ENCODE data around the gene UCHL1.
"Not testable (repeated sequence)": the region's sequence is repeated elsewhere in the genome, so short reads cannot be mapped to it uniquely, and the experiment has no call there.

The UCHL1 gene

GRCh38 chr4:41258783-41259182 lies 2.1 kb downstream of the UCHL1 start:
- H3K27me3 Mint-ChIP-seq, result peaks cover 31 to 39% of the 10 kb centered on the region in 2 donors

GRCh38 chr4:41260116-41260733 lies 3.5 kb downstream of the UCHL1 start:
- ATAC-seq (replicated peaks) (no peak), DNase-seq (no peak)
- no peak overlapping the region for H3K4me3 Mint-ChIP-seq
- H3K4me1 Mint-ChIP-seq (ENCODE audit: low read depth in 2 of 2), result no peaks in the 10 kb centered on the region
- H3K9me3 Mint-ChIP-seq, result no peaks in the 10 kb centered on the region
- no peak overlapping the region for H3K27ac Mint-ChIP-seq
- peaks cover 36 to 39% of the 10 kb centered on the region in 2 donors for H3K27me3 Mint-ChIP-seq
- no peaks in the 10 kb centered on the region for H3K36me3 Mint-ChIP-seq (ENCODE audit: insufficient read depth)

More at GRCh38 chr4:41258783-41259182, 2.1 kb downstream of the UCHL1 start:
- H3K27ac Mint-ChIP-seq, result no peak overlapping the region
- no peak for ATAC-seq (replicated peaks)
- H3K4me3 Mint-ChIP-seq, result no peak overlapping the region
- no peaks in the 10 kb centered on the region for H3K4me1 Mint-ChIP-seq (ENCODE audit: low read depth in 2 of 2)
- no peak for DNase-seq
- H3K9me3 Mint-ChIP-seq, result no peaks in the 10 kb centered on the region
- no peaks in the 10 kb centered on the region for H3K36me3 Mint-ChIP-seq (ENCODE audit: insufficient read depth)

GRCh38 chr4:41262198-41262597 lies 5.5 kb downstream of the UCHL1 start:
- Mint-ChIP-seq H3K4me3 (no peak overlapping the region), H3K36me3 (ENCODE audit: insufficient read depth) (no peaks in the 10 kb centered on the region), H3K4me1 (ENCODE audit: low read depth in 2 of 2) (no peaks in the 10 kb centered on the region), H3K9me3 (no peaks in the 10 kb centered on the region), H3K27ac (no peak overlapping the region), H3K27me3 (peaks cover 24 to 26% of the 10 kb centered on the region in 2 donors)
- no peak for ATAC-seq (replicated peaks)
- no peak for DNase-seq

GRCh38 chr4:41264212-41264611 lies 7.5 kb downstream of the UCHL1 start:
- no peak for ATAC-seq (replicated peaks)
- Mint-ChIP-seq H3K27me3 (peaks cover 10 to 13% of the 10 kb centered on the region in 2 donors), H3K9me3 (peaks cover 0 to 2% of the 10 kb centered on the region in 2 donors), H3K27ac (no peak overlapping the region), H3K36me3 (ENCODE audit: insufficient read depth) (no peaks in the 10 kb centered on the region), H3K4me1 (ENCODE audit: low read depth in 2 of 2) (no peaks in the 10 kb centered on the region), H3K4me3 (no peak overlapping the region)
- no peak for DNase-seq

GRCh38 chr4:41267997-41268396 lies 11.3 kb downstream of the UCHL1 start:
- Mint-ChIP-seq H3K4me3 (no peak overlapping the region), H3K36me3 (ENCODE audit: insufficient read depth) (no peaks in the 10 kb centered on the region), H3K27me3 (peaks cover 0 to 6% of the 10 kb centered on the region in 2 donors), H3K4me1 (ENCODE audit: low read depth in 2 of 2) (no peaks in the 10 kb centered on the region), H3K9me3 (peaks cover 0 to 2% of the 10 kb centered on the region in 2 donors), H3K27ac (no peak overlapping the region)
- ATAC-seq (replicated peaks), result no peak
- DNase-seq, result no peak

GRCh38 chr4:41268721-41269517 lies 12.2 kb downstream of the UCHL1 start:
- peaks cover 0 to 11% of the 10 kb centered on the region in 2 donors for H3K27me3 Mint-ChIP-seq

GRCh38 chr4:41269682-41270081 lies 13.0 kb downstream of the UCHL1 start:
- no peak overlapping the region for H3K27ac Mint-ChIP-seq
- ATAC-seq (replicated peaks) (no peak), DNase-seq (no peak)
- peaks cover 0 to 3% of the 10 kb centered on the region in 2 donors for H3K9me3 Mint-ChIP-seq
- H3K4me3 Mint-ChIP-seq, result no peak overlapping the region
- no peaks in the 10 kb centered on the region for H3K4me1 Mint-ChIP-seq (ENCODE audit: low read depth in 2 of 2)
- no peaks in the 10 kb centered on the region for H3K36me3 Mint-ChIP-seq (ENCODE audit: insufficient read depth)
- peaks cover 0 to 7% of the 10 kb centered on the region in 2 donors for H3K27me3 Mint-ChIP-seq

More at GRCh38 chr4:41268721-41269517, 12.2 kb downstream of the UCHL1 start:
- Mint-ChIP-seq H3K4me1 (ENCODE audit: low read depth in 2 of 2) (no peaks in the 10 kb centered on the region), H3K27ac (no peak overlapping the region), H3K4me3 (no peak overlapping the region), H3K36me3 (ENCODE audit: insufficient read depth) (no peaks in the 10 kb centered on the region), H3K9me3 (peaks cover 0 to 3% of the 10 kb centered on the region in 2 donors)
- DNase-seq (no peak), ATAC-seq (replicated peaks) (no peak)

- not testable (repeated sequence) for ATAC-seq (replicated peaks); H3K9me3 Mint-ChIP-seq; H3K4me3 Mint-ChIP-seq; H3K36me3 Mint-ChIP-seq (ENCODE audit: insufficient read depth); H3K27ac Mint-ChIP-seq; H3K4me1 Mint-ChIP-seq (ENCODE audit: low read depth in 2 of 2); DNase-seq
- H3K27me3 Mint-ChIP-seq, result peaks cover 0 to 18% of the 10 kb centered on the region in 2 donors
These were observed 19.2 kb downstream of the UCHL1 start for GRCh38 chr4:41275931-41276330.

GRCh38 chr4:41280010-41280409 lies 23.3 kb downstream of the UCHL1 start:
- DNase-seq, result no peak
- no peaks in the 10 kb centered on the region for H3K36me3 Mint-ChIP-seq (ENCODE audit: insufficient read depth)
- no peak for ATAC-seq (replicated peaks)

GRCh38 chr4:41281038-41281634 lies 24.4 kb downstream of the UCHL1 start:
- Mint-ChIP-seq H3K4me1 (ENCODE audit: low read depth in 2 of 2) (no peaks in the 10 kb centered on the region), H3K27ac (no peak overlapping the region), H3K4me3 (no peak overlapping the region), H3K27me3 (peaks cover 0 to 5% of the 10 kb centered on the region in 2 donors), H3K9me3 (no peaks in the 10 kb centered on the region), H3K36me3 (ENCODE audit: insufficient read depth) (no peaks in the 10 kb centered on the region)
- DNase-seq (peak in 2 of 3 experiments; percentile 2 to 10), ATAC-seq (replicated peaks) (peak; percentile 54)

More at GRCh38 chr4:41280010-41280409, 23.3 kb downstream of the UCHL1 start:
- Mint-ChIP-seq H3K9me3 (no peaks in the 10 kb centered on the region), H3K4me3 (no peak overlapping the region), H3K4me1 (ENCODE audit: low read depth in 2 of 2) (no peaks in the 10 kb centered on the region), H3K27ac (peak overlapping the region in 1 of 2 donors; percentile 69), H3K27me3 (peaks cover 0 to 8% of the 10 kb centered on the region in 2 donors)

GRCh38 chr4:41282366-41282765 lies 25.6 kb downstream of the UCHL1 start:
- H3K9me3 Mint-ChIP-seq, result no peaks in the 10 kb centered on the region
- H3K36me3 Mint-ChIP-seq (ENCODE audit: insufficient read depth), result no peaks in the 10 kb centered on the region

GRCh38 chr4:41285202-41285863 lies 28.6 kb downstream of the UCHL1 start:
- no peaks in the 10 kb centered on the region for H3K4me1 Mint-ChIP-seq (ENCODE audit: low read depth in 2 of 2)
- H3K36me3 Mint-ChIP-seq (ENCODE audit: insufficient read depth), result no peaks in the 10 kb centered on the region
- no peak overlapping the region for H3K27ac Mint-ChIP-seq
- no peak overlapping the region for H3K4me3 Mint-ChIP-seq
- DNase-seq, result no peak
- H3K9me3 Mint-ChIP-seq, result no peaks in the 10 kb centered on the region
- H3K27me3 Mint-ChIP-seq, result no peaks in the 10 kb centered on the region
- no peak for ATAC-seq (replicated peaks)

More at GRCh38 chr4:41282366-41282765, 25.6 kb downstream of the UCHL1 start:
- no peak overlapping the region for H3K27ac Mint-ChIP-seq
- no peaks in the 10 kb centered on the region for H3K4me1 Mint-ChIP-seq (ENCODE audit: low read depth in 2 of 2)
- no peak overlapping the region for H3K4me3 Mint-ChIP-seq
- peaks cover 0 to 5% of the 10 kb centered on the region in 2 donors for H3K27me3 Mint-ChIP-seq
- DNase-seq (no peak), ATAC-seq (replicated peaks) (no peak)

GRCh38 chr4:41285864-41286235 lies 29.1 kb downstream of the UCHL1 start:
- no peaks in the 10 kb centered on the region for H3K4me1 Mint-ChIP-seq (ENCODE audit: low read depth in 2 of 2)
- DNase-seq, result no peak
- H3K36me3 Mint-ChIP-seq (ENCODE audit: insufficient read depth), result no peaks in the 10 kb centered on the region
- no peak for ATAC-seq (replicated peaks)
- H3K27ac Mint-ChIP-seq, result no peak overlapping the region
- no peaks in the 10 kb centered on the region for H3K9me3 Mint-ChIP-seq
- H3K4me3 Mint-ChIP-seq, result no peak overlapping the region
- H3K27me3 Mint-ChIP-seq, result no peaks in the 10 kb centered on the region
